DND-41 (cell line): ENCODE results near the gene GATD1.

Source experiments
- ATAC-seq: fragments of 200-7000 bp; cut with Tn5 transposase; 3 replicates; pipeline ENCODE4 v1.9.1; 2021; ENCODE audit warnings: low read depth; ENCODE audit not compliant: insufficient read depth
- DNase-seq: peaks from one replicate; pipeline ENCODE4 v3.0.0-alpha.2; 2020
- H2AFZ ChIP-seq: 2 replicates; pipeline ENCODE4 v1.6.0; 2012; ENCODE audit warnings: low read depth, low read length
- H3K27ac ChIP-seq: 2 replicates; pipeline ENCODE4 v1.5.1; 2012; ENCODE audit warnings: low read length, inconsistent platforms
- H3K27me3 ChIP-seq: fragments of 200-600 bp; sonication (generic); 2 replicates; pipeline ENCODE4 v1.6.0; 2012; ENCODE audit warnings: low read length, mild to moderate bottlenecking, inconsistent platforms; ENCODE audit not compliant: insufficient read depth, poor library complexity
- H3K36me3 ChIP-seq: 2 replicates; pipeline ENCODE4 v1.5.1; 2012; ENCODE audit warnings: low read length, inconsistent platforms; ENCODE audit not compliant: insufficient read depth
- H3K4me1 ChIP-seq: 2 replicates; pipeline ENCODE4 v1.5.1; 2012; ENCODE audit warnings: mild to moderate bottlenecking, low read length; ENCODE audit not compliant: insufficient read depth
- H3K4me2 ChIP-seq: 2 replicates; pipeline ENCODE4 v1.6.0; 2012; ENCODE audit warnings: mild to moderate bottlenecking, moderate library complexity, low read length, inconsistent platforms; ENCODE audit not compliant: insufficient read depth
- H3K4me3 ChIP-seq, 2 experiments: fragments of 200-600 bp in 1 of 2; shearing (Covaris generic) in 1 of 2; 2 replicates each; pipeline ENCODE4 v1.5.1; 2012 to 2016; ENCODE audit warnings: inconsistent platforms in 2 of 2, low read length in 2 of 2, mild to moderate bottlenecking in 2 of 2, low read depth in 1 of 2, moderate library complexity in 1 of 2
- H3K79me2 ChIP-seq: 2 replicates; pipeline ENCODE4 v1.6.0; 2012; ENCODE audit warnings: low read length, inconsistent platforms; ENCODE audit not compliant: insufficient read depth
- H3K9ac ChIP-seq: 2 replicates; pipeline ENCODE4 v1.6.0; 2012; ENCODE audit warnings: low read depth, mild to moderate bottlenecking, inconsistent platforms, low read length, moderate library complexity
- H3K9me3 ChIP-seq: 2 replicates; pipeline ENCODE4 v1.5.1; 2012; ENCODE audit warnings: low read length, moderate library complexity, mild to moderate bottlenecking, inconsistent platforms; ENCODE audit not compliant: insufficient read depth, severe bottlenecking
- H4K20me1 ChIP-seq: 2 replicates; pipeline ENCODE4 v1.6.0; 2012; ENCODE audit warnings: low read length; ENCODE audit not compliant: insufficient read depth
- CTCF ChIP-seq: IDR thresholded peaks from 2 replicates; pipeline ENCODE4 v1.5.1; 2012; ENCODE audit warnings: borderline replicate concordance, low read length, moderate library complexity, mild to moderate bottlenecking; ENCODE audit not compliant: poor library complexity, severe bottlenecking; ENCODE audit errors: extremely low read depth
- EZH2 ChIP-seq: IDR thresholded peaks from 3 replicates; pipeline ENCODE4 v1.6.1; 2012; ENCODE audit warnings: borderline replicate concordance, low read depth, mild to moderate bottlenecking, moderate library complexity, low read length, inconsistent platforms; ENCODE audit not compliant: severe bottlenecking

Gene GATD1

GRCh38 chr11:720642-721246, 56.5 kb downstream of the GATD1 start:
- Histone ChIP-seq H3K27me3 (no peaks in the 10 kb centered on the region), H2AFZ (no peak overlapping the region), H3K4me3 (no peak overlapping the region), H3K9me3 (no peaks in the 10 kb centered on the region), H4K20me1 (peaks cover 7% of the 10 kb centered on the region; the same call in 1 of the 2 replicates), H3K79me2 (no peaks in the 10 kb centered on the region), H3K4me2 (no peak overlapping the region), H3K4me1 (0 out of 2 replicates have a peak, but pooled peaks cover 3% of the 10 kb centered on the region), H3K9ac (no peak overlapping the region), H3K36me3 (no peaks in the 10 kb centered on the region), H3K27ac (no peak overlapping the region)
- ATAC-seq (no peak), DNase-seq (no peak)
- TF ChIP-seq EZH2, result no peak
- TF ChIP-seq CTCF, result no peak

- H3K27me3 ChIP-seq, result no peaks in the 10 kb centered on the region
- H3K27ac ChIP-seq, result no peak overlapping the region
- ATAC-seq (no peak), DNase-seq (no peak)
- H2AFZ ChIP-seq, result no peak overlapping the region
- H3K4me3 ChIP-seq, result no peak overlapping the region
- H3K36me3 ChIP-seq, result no peaks in the 10 kb centered on the region
- H3K4me1 ChIP-seq, result 0 out of 2 replicates have a peak, but pooled peaks cover 3% of the 10 kb centered on the region
- peaks cover 7% of the 10 kb centered on the region; the same call in 1 of the 2 replicates for H4K20me1 ChIP-seq
- no peaks in the 10 kb centered on the region for H3K9me3 ChIP-seq
- H3K79me2 ChIP-seq, result no peaks in the 10 kb centered on the region
- TF ChIP-seq CTCF, result no peak
- no peak for TF ChIP-seq EZH2
- no peak overlapping the region for H3K4me2 ChIP-seq
- no peak overlapping the region for H3K9ac ChIP-seq
Measured at GRCh38 chr11:720017-720641, 57.2 kb downstream of the GATD1 start.

- Histone ChIP-seq H3K27me3 (no peaks in the 10 kb centered on the region), H3K36me3 (no peaks in the 10 kb centered on the region), H3K9ac (no peak overlapping the region), H3K4me1 (0 out of 2 replicates have a peak, but pooled peaks cover 3% of the 10 kb centered on the region), H3K79me2 (no peaks in the 10 kb centered on the region), H4K20me1 (peaks cover 7% of the 10 kb centered on the region; the same call in 1 of the 2 replicates), H3K4me3 (no peak overlapping the region), H3K9me3 (no peaks in the 10 kb centered on the region), H3K4me2 (no peak overlapping the region), H3K27ac (no peak overlapping the region), H2AFZ (no peak overlapping the region)
- TF ChIP-seq CTCF, result no peak
- DNase-seq (no peak), ATAC-seq (no peak)
Measured at GRCh38 chr11:719214-720016, 57.9 kb downstream of the GATD1 start.
